ENCODE measurements around the gene C22orf15.

Gene C22orf15

DNA sequence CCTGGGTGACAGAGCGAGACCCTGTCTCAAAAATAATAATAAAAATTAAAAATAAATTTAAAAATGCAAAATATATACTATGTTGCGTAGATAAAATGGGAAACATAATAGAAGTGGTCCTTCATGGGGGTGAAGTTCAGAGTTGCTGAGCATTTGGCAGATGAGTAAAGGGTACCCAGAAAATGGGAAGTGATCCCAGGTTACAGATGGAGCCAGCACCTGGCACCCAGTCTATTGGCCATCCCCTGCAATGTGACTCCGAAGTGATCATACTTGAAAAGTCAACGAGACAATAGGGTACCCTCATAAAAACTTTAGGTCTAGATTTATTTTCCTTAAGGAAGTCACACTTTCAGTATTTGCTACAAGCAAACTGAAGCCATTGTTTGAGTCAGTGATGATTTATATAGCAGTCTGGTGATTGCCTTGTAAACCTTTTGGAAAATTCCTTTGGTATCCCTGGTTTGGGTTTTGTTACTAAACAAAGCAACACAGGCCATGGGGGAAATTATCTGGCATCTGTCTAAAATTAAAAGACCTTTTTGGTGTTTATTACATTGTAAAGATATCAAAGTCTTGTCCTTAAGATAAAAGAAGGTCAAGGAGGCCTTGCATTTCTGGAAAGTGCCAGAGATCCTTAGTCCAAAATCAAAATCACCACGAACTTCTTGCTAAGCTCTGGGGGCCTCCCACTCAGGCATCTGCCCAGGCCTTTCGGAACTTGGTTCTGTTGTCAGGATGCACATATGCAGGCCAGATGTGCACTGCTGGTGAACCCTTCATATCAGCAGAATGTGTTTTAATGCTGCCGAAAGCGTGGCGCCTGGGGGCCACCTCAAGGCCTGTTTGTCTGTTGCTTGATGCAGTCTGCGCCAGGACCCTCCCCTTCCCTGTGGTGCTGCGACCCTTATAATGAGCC is 28.3 kb downstream of the C22orf15 start:
- DNase-seq, result no peak

DNA sequence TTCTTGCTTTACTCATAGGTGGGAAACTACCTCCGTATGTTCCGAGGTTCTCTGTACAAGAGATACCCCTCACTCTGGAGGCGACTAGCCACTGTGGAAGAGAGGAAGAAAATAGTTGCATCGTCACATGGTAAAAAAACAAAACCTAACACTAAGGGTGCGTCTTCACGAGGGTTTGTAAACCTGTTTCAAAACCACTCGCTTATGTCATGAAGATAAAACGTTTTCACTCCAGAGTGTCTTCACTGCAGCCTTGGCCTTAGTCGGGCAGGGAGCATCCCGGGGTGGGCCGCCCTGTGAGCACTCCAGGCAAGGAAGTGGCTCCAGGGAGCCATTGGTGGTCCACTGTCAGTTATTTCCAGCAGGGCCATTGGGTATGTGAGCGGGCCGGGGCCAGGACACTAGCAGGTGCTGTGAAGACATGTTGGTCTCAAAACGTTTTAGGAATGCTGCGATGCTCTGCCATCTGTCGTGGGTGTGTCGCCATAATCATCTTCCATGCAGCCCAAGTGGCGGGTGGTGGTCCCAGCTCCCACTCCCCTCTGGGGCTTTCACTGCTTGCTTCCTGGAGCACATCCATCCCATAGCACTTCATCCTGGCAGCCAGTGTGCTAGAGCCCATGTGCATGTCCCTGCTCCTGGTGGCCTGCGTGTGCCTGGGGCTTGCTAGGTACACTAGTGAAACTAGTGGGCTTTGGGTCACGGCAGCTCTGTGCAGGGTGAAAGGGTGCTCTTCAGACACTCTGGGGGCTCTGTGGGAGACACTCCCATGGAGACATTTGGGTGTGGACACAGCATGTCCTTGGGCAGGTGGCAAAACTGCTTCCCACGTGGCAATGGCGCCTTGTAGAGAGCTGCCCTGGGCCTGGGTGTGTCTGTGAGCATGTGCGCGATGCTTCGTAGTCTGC is 29.2 kb downstream of the C22orf15 start:
- DNase-seq, result no peak

DNA sequence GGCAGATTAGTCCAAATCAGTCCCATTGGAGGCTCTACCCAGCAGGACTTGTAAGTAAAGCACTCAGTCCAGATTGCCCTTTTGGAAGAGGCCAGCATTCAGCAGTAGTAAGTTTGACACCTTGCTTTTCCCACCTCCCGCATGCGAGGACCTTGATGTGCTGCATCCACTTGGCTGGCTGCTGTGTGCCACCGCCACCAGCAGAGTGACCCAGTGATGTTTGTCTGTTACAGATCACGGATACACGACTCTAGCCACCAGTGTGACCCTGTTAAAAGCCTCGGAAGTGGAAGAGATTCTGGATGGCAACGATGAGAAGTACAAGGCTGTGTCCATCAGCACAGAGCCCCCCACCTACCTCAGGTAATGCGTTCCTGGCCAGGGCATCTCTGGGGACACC is 30.5 kb downstream of the C22orf15 start:
- DNase-seq, result no peak

DNA sequence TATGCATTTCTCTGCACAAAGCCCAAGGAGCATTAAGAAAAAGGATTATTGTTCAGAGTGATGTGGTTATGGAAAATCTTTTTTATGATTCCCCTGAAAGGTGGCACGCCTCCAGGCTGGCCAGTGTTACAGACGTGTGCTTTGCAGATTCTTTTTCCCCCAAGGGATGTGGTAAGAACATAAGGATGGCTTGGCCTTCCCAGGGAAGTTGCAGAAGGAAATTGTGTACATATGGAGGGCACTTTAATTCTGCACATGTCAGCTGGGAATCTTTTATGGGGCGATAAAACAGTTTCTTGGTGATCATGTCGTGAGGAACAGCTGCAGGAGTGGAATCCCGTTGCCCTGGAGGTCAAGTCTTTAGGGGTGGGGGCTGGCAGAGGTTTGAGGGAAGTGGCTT is 33.7 kb downstream of the C22orf15 start:
- no peak for DNase-seq

DNA sequence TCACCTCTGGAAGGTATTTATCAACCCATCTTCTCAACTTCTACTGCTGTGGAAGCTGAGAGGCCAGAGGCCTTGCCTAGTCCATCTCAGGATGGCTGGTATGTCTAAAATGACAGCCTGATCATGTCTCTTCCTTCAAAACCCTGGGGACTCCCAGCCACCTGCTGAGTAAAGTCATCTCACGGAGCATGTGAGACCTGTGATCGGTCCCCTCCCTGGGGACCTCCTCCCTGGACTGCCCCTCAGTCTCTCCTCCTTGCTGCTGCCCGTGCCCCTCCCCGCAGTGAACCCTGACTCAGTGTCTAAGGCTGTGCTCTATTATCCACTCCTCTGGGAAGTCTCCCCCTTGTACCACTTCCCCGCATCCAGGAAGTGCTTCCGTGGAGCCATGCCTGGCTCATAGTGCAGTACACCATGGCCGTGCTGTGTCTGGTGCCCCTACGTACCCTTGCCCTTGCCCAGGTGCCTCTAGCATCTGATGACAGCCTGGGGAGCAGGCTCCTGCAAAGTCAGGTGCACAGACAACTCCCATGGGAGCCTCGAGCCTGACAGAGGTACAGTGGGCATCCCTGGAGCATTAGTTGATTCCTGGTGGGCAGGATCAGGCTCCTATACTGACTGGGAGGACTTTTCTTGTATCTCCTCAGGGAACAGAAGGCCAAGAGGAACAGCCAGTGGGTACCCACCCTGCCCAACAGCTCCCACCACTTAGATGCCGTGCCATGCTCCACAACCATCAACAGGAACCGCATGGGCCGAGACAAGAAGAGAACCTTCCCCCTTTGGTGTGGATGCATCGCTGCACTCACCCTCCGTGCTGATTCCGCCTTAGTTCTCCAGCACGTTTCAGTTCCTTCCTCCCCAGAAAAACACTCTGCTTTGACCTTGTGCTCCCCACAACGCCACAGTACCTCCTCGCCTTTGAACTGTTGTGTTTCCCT is 37.8 kb downstream of the C22orf15 start:
- no peak for DNase-seq

DNA sequence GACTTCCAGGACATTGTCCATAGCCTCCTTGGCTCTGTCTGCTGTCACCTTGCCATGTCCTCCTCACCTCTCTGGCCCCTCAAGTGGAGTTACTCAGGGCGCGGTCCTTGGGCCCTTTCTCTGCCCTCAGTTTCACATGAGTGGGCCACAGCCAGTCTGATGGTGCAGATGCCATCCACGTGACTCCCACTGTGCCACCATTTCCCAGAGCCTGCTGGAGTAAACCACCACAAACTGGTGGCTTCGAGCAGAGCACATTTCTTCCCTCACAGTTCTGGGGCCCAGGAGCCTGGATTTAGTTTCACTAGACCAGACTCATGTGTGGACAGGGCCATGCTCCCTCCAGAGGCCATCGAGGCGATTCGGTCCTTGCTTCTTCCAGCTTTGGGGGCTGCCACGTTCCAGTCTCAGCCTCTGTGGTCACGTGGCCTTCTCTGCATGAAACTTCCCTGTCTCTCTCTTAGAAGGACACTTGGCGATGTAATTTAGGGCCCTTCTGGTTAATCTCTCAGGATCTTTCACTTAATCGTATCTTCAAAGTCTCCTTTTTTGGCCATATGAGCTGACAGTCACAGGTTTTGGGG is 38.5 kb downstream of the C22orf15 start:
- DNase-seq, result no peak

DNA sequence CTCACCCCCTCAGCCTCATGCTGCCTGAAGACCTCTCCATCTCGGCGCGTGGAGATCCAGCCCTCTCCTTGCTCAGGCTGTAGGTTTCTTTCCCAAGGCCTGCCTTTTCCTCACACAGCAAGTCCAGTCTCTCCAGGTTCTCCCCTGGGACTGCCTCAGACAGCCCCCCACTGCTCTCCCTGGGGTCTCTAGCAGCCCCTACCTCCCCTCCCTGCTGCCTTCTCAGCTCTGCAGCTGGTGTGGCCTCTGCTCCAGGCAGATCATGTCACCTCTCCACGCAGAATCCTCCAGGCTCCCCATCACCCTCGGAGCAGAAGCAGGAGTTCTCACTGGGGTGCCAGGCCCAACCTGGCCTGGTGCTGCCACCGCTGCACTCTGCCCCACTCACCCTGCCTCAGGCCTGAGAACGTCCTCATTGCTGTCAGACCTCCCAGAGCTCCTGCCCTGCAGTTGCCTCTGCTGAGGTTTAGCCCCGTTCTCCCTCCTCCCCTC is 39.1 kb downstream of the C22orf15 start:
- DNase-seq, result no peak

DNA sequence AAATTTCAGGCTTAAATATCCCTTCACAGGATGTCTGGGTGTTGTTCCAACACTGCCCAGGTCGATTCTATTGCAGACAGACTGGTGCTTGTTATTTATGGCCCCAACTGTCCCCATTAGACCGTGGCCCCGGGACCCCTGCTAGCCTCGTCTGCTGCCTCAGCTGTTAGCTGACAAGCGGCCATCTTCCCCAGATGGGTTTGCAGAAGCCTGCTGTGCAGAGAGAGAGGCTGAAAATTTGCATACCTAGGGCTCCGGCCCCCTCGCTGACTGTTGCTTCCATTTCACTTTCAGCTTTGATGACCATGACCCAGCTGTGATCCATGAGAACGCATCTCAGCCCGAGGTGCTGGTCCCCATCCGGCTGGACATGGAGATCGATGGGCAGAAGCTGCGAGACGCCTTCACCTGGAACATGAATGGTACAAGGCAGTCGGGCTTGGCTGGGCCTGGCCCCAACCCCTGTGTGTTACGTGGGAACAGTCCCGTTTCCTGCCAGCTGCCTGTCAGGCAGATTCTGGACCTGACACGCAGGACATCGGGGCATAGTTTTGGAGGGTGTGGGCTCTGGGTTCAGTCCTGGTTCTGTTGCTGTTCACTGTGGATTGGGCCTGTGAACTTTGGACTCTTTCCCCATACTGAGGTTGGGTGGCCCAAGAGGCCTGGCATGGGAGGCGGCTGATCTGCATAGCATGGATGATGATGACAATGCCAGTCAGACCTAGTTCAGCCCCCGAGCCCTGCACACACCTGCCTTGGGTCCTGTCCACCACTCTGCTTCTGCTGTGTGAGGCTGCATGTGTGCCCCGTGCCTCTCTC is 40.4 kb downstream of the C22orf15 start:
- no peak for DNase-seq

DNA sequence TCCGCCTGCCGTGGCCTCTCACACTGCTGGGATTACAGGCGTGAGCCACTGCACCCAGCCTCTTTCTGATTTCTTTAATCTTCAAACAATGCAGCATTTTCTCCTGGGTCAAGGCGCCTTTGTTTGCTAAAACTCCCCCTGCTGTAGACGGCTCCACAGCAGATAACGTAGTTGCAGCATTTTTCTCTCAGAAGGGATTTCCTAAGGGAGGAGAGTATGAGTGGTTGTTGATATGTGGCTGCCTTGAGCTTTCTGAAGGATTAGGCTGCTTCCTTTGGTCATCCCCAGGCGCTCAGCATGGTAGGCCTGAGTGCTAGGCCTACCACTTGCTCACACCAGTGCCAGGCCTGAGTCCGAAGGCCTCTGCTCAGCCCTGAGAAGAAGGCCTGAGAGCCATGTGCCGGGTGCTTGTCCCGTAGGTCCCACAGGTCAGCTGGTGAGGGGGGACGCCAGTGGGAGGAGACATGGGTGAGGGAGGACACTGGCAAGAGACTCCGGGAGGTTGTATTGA is 42.0 kb downstream of the C22orf15 start:
- DNase-seq, result peak in 1 of 2 donors; percentile 47

DNA sequence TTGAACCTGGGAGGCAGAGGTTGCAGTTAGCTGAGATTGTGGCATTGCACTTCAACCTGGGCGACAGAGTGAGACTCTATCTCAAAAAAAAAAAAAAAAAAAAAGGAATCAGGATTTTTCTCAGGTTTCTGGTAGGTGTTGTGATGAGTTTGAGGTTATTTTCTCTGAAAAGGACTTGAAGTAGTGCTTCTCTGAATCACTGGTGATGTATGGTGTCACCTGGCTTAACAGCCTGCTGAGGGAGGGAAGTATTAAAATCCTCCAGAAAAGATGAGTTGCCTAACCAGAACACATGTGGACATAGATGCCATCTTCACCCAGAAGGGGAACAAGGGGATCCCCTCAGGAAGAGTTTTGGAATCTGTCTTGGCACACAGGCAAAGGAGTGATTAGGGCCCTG is 44.0 kb downstream of the C22orf15 start:
- no peak for DNase-seq

DNA sequence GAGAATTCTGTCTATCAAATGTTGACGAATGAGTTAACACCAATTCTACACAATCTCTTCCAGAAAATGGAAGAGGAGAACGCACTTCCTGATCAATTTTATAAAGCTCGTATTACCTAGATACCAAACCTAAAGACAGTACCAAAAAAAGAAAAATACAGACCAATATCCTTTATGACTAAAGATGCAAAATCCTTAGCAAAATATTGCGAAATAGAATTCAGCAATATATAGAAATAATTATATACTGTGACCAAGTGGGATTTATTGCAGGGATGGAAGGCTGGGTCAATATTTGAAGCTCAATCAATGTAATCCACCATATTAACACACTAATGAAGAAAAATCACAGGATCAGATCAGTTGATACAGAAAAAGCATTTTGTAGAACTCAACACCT is 49.6 kb downstream of the C22orf15 start:
- no peak for DNase-seq
